MCF 10A (cell line): ENCODE results near the gene MAPK1IP1L. TPM values are rescaled to one million over a fixed set of nuclear protein-coding genes. Genes with fewer than 3 reads are reported as not detected.
A peak's percentile ranks its signal among the peaks of the same experiment; 100 is the strongest.

Experiments
- BruUV-seq: library from RNA; stranded (reverse); fragments of 400-500 nt; replicated peaks from 2 replicates; lab custom pipeline; 2021; lab: Mats Ljungman, UMichigan
- CTCF ChIA-PET: fragments of 300-600 bp; sonication (Branson Sonifier 250); formaldehyde crosslinking; extraction: SDS; loops from one replicate; lab custom pipeline; 2021; ENCODE audit warnings: antibody characterized with exemption, inconsistent platforms; lab: Yijun Ruan, JAX
- POLR2A ChIA-PET: fragments of 300-600, 350-650 bp; sonication (Branson Sonifier 250); formaldehyde crosslinking; extraction: SDS; loops from one replicate; lab custom pipeline; 2020; ENCODE audit warnings: antibody characterized with exemption, inconsistent platforms; lab: Yijun Ruan, JAX
- DNase-seq: peaks from one replicate; pipeline ENCODE4 v3.0.0-alpha.2; 2018; ENCODE audit not compliant: unreplicated experiment
- H3K27ac Mint-ChIP-seq: one replicate; pipeline ENCODE4 v1.8.0; 2022; ENCODE audit warnings: mild to moderate bottlenecking, low read depth, mixed read lengths; ENCODE audit not compliant: unreplicated experiment
- H3K27me3 Mint-ChIP-seq: one replicate; pipeline ENCODE4 v1.8.0; 2022; ENCODE audit warnings: mixed read lengths; ENCODE audit not compliant: insufficient read depth, unreplicated experiment
- H3K36me3 Mint-ChIP-seq: one replicate; pipeline ENCODE4 v1.8.0; 2022; ENCODE audit warnings: mild to moderate bottlenecking, moderate library complexity, mixed read lengths; ENCODE audit not compliant: insufficient read depth, unreplicated experiment
- H3K4me1 Mint-ChIP-seq: one replicate; pipeline ENCODE4 v1.8.0; 2022; ENCODE audit warnings: mixed read lengths; ENCODE audit not compliant: insufficient read depth, unreplicated experiment
- H3K4me3 Mint-ChIP-seq: one replicate; pipeline ENCODE4 v1.8.0; 2022; ENCODE audit warnings: mild to moderate bottlenecking, moderate library complexity, mixed read lengths; ENCODE audit not compliant: unreplicated experiment
- H3K9me3 Mint-ChIP-seq: one replicate; pipeline ENCODE4 v1.8.0; 2022; ENCODE audit warnings: mixed read lengths; ENCODE audit not compliant: unreplicated experiment
- intact Hi-C: fragments of 100-400 bp; cut with micrococcal nuclease; formaldehyde crosslinking; loops from 2 replicates; pipeline ENCODE4 v1.14.1; 2022
- total RNA-seq: library from RNA; stranded (reverse); gene quantifications from 2 replicates; pipeline ENCODE4 v1.2.3, GENCODE V29; 2022
- TF ChIP-seq, protein P1 (sequence below): fragments of 200-600 bp; IDR thresholded peaks from one replicate; pipeline ENCODE4 v1.8.0; 2022; ENCODE audit warnings: antibody characterized with exemption, mild to moderate bottlenecking; ENCODE audit not compliant: unreplicated experiment

MAPK1IP1L gene
- total RNA-seq, 1 experiment from 2014 or later, result 118 TPM

DNA sequence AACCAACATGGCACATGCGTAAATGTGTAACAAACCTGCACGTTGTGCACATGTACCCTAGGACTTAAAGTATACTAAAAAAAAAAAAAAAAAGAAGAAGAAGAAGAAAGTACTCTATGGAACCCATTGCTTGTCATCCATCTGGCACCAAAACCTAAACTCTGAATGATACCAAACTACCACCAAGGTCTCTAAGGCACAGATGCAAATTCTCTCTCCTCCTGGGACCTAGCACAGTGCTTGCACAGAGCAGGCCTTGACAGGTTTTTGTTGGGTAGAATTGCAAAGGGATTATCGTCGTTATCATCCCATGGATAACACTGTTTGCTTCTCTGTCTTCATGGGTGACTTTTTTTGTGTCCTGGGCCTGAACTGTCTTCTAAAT is 64.4 kb downstream of the MAPK1IP1L start:
- Mint-ChIP-seq H3K36me3 (peaks cover 7% of the 10 kb centered on the region), H3K27me3 (no peaks in the 10 kb centered on the region), H3K4me1 (peaks cover 21% of the 10 kb centered on the region), H3K4me3 (no peak overlapping the region), H3K9me3 (no peaks in the 10 kb centered on the region), H3K27ac (no peak overlapping the region)
- TF ChIP-seq, protein P1, sequence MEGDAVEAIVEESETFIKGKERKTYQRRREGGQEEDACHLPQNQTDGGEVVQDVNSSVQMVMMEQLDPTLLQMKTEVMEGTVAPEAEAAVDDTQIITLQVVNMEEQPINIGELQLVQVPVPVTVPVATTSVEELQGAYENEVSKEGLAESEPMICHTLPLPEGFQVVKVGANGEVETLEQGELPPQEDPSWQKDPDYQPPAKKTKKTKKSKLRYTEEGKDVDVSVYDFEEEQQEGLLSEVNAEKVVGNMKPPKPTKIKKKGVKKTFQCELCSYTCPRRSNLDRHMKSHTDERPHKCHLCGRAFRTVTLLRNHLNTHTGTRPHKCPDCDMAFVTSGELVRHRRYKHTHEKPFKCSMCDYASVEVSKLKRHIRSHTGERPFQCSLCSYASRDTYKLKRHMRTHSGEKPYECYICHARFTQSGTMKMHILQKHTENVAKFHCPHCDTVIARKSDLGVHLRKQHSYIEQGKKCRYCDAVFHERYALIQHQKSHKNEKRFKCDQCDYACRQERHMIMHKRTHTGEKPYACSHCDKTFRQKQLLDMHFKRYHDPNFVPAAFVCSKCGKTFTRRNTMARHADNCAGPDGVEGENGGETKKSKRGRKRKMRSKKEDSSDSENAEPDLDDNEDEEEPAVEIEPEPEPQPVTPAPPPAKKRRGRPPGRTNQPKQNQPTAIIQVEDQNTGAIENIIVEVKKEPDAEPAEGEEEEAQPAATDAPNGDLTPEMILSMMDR, result no peak
- intact Hi-C loops, result no loop called here
- no TSS peak for BruUV-seq
- no peak for DNase-seq
- ChIA-PET POLR2A (interaction anchor here (4.0 kb wide), 1 partner anchor 13 kb away, joined by 41 read pairs; no protein-coding TSS in a partner anchor), CTCF (no interaction called here)

DNA sequence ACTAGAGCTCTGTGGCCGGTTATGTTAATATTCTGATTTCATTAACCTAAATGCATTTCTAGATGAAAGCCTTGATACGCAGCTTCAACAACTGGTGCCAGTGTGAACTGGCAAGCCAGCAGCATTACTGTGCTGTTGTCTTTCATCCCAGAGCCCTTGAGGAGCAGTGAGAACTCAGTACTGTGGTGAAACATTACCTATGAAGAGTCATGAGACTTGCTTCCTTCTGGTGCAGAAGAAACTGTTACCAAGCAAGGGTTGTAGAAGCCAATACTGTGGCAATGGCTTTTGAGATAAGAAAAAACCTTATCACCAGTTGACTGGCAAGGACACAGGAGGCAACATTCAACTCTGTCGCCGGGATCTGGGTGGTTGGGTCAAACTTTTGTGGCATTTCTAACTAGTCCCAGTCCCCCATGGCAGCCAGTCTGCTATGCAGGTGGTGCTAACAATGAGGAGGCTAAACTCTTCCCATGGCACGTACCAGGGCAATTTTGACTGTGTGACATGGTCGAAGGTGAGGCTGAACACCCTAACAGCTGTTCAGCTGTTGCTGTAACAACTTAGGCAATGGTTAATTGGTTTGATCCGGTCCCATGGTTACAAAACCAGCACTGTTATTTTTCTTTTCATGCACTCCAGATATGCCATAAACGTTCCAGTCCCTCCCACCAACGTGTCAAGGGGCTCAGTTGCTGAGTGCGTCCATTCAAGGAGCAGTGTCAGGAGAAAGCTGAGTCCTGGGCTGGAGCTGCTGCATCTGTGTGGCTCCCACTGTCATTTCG is 65.0 kb downstream of the MAPK1IP1L start:
- intact Hi-C loops, result no loop called here
- no peaks in the 10 kb centered on the region for H3K27me3 Mint-ChIP-seq
- CTCF ChIA-PET, result interaction anchor here (0.6 kb wide), 1 partner anchor 7 kb away, joined by 3 read pairs; no protein-coding TSS in a partner anchor

DNA sequence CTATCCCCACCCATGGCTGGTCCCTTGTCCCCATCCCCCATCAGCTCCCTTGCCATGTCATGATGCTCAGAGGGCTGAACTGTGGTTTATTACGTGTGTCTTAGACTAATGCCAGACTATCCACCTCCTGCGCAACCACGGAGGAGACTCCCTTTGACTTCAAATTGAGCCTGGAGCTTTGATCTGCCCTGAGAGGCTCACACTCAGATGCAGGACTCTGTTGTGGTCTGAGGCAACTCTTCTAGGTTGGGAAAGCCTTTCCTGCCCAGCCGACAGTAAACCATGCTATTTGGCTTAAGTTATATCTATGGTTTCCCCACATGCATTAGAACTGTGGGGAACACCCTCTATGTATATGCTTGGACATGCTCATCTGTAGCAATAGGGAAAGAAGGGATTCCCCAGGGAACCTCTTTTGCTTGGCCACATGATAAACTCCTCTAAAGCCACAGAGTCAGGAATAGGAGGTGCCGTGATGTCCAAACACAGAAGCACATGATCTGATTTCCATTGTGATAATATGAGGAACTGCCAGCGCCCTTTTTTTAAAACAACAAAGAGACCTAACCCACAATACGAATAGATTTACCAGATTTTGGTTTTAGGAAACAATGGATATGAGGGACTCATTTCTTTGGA is 66.5 kb downstream of the MAPK1IP1L start:
- Mint-ChIP-seq H3K4me1 (peaks cover 33% of the 10 kb centered on the region), H3K9me3 (no peaks in the 10 kb centered on the region), H3K36me3 (peaks cover 7% of the 10 kb centered on the region), H3K27me3 (no peaks in the 10 kb centered on the region), H3K27ac (peak overlapping the region; percentile 72), H3K4me3 (no peak overlapping the region)
- ChIA-PET POLR2A (interaction anchor here (0.7 to 4.0 kb wide), 9 partner anchors 10 to 91 kb away, joined by 3 to 41 read pairs (median 4); partner anchors contain the start of genes LGALS3, MAPK1IP1L, SOCS4 and WDHD1), CTCF (interaction anchor here (0.6 to 0.9 kb wide), 2 partner anchors 19 to 26 kb away, joined by 3 read pairs; no protein-coding TSS in a partner anchor)
- no TSS peak for BruUV-seq
- intact Hi-C loops, result no loop called here
- TF ChIP-seq, protein P1, result no peak
- DNase-seq, result peak; percentile 46

More for the DNA sequence above, 65.0 kb downstream of the MAPK1IP1L start:
- DNase-seq, result no peak
- Mint-ChIP-seq H3K4me3 (no peak overlapping the region), H3K27ac (no peak overlapping the region), H3K9me3 (no peaks in the 10 kb centered on the region), H3K4me1 (peaks cover 24% of the 10 kb centered on the region), H3K36me3 (peaks cover 7% of the 10 kb centered on the region)
- TF ChIP-seq, protein P1, result no peak
- BruUV-seq, result no TSS peak
- POLR2A ChIA-PET, result interaction anchor here (2.1 to 4.0 kb wide), 3 partner anchors 9 to 13 kb away, joined by 13 to 41 read pairs (median 34); partner anchors contain the start of gene LGALS3

DNA sequence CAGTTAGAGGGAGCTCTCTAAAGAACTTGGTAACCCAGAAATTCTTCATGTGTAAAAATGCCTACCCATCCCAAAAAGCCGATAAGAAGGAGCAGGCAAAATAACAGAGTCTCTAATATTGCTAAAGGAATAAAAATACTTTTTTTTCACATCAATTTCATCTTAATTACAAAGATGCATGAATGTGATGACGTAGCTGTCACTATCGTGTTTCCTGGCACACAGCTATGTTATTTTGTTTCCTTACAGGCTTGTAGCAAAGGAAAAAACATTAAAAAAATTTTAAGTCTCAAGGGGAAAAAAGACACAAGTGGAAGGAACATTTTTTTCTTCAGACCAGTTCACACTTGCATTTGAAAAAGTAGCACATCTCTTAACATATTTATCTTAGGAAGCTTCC is 67.3 kb downstream of the MAPK1IP1L start:
- TF ChIP-seq, protein P1, result no peak
- POLR2A ChIA-PET, result interaction anchor here (1.1 to 4.0 kb wide), 6 partner anchors 10 to 67 kb away, joined by 3 to 41 read pairs (median 7); partner anchors contain the start of genes LGALS3 and MAPK1IP1L
- Mint-ChIP-seq H3K27ac (peak overlapping the region; percentile 72), H3K27me3 (no peaks in the 10 kb centered on the region), H3K9me3 (no peaks in the 10 kb centered on the region), H3K4me3 (no peak overlapping the region), H3K36me3 (peaks cover 5% of the 10 kb centered on the region), H3K4me1 (peaks cover 36% of the 10 kb centered on the region)
- no TSS peak for BruUV-seq
- CTCF ChIA-PET, result interaction anchor here (0.6 kb wide), 1 partner anchor 15 kb away, joined by 3 read pairs; no protein-coding TSS in a partner anchor
- intact Hi-C loops, result no loop called here
- DNase-seq, result no peak
